NCI-H460 (cell line): ENCODE data around the gene ANO1. TPM values are rescaled to one million over a fixed set of nuclear protein-coding genes. Genes with fewer than 3 reads are reported as not detected.

Experiments
- DNase-seq: peaks from one replicate; pipeline ENCODE4 v3.0.0-alpha.2; 2016; ENCODE audit warnings: low read depth; ENCODE audit errors: extremely low read depth
- total RNA-seq: library from RNA; depleted of rRNA; stranded (reverse); fragments of >200 nt; shearing (Covaris generic); gene quantifications from 2 replicates; pipeline ENCODE4 v1.2.3, GENCODE V29; 2014

Gene ANO1
- total RNA-seq, 1 experiment from 2014 or later = 2.7 TPM

DNA sequence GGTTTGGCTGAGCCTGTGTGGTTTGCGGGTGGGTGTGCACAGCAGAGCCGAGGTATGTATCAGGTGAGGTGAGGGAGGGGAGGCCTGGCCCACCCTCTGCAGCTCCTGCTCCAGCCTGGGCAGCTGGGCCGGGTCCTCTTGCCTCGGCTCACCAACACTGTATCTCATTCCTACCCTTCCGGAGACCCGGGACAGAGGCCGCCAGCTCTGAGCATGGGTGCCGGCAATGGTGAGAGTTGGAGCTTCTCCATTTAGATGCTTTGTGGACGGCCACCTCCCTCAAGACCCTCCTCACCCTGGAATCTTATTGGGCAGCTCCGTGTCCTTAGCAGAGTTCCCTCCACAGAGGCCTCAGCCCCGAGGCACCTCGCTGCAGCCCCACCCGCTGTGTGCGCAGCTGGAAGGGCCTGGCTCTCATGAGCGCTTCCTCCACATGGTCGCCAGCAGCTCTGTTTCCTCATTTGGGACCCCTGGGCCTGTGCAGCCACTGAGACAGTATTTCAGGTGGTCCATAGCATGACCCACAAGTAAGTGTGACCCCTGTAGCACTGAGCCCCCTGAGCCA, 55.7 kb downstream of the ANO1 start:
- no peak for DNase-seq

- no peak for DNase-seq
These were observed 56.4 kb downstream of the ANO1 start for GRCh38 chr11:70134490-70134889.

DNA sequence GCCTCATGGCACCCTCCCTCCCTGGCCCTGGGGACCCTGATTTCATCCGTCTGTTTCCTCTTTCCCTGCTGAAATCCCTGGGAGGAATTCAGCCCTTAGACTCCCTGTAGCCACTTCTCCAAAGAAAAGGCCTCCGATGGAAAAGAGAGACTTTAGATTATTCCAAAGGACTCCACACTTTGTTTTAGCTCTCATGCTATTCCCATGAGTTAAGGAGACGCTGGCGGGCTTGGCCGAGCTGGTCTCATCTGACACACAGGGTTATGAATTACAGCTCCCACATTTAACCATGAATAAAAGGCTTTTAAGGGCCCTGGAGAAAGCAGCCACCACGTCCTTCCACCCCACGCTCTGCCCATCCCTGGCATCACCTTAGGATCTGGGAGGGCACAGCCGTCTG, 57.0 kb downstream of the ANO1 start:
- no peak for DNase-seq

DNA sequence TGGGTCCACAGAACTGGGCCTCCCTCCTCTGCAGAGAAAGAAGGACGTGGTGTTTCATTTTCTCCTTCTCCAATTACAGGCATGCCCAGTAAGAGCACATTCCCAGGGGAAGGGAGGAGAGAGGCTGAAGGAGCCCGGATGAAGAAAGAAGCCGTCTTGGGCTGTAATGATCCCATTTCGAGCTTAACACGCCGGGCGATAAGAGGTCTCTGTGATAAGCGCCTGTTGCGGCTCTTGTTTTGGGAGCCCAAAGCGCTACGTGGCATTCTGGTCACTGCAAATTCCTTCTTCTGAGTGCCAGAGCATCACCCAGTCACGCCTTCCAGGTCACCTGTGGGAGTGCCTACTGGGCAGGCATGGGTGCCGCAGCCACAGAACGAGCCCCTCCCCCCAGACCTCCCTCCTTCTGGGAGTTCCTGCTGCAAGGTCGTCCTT, 57.5 kb downstream of the ANO1 start:
- no peak for DNase-seq

- DNase-seq = no peak
These were observed 59.3 kb downstream of the ANO1 start for GRCh38 chr11:70137383-70137782.

DNA sequence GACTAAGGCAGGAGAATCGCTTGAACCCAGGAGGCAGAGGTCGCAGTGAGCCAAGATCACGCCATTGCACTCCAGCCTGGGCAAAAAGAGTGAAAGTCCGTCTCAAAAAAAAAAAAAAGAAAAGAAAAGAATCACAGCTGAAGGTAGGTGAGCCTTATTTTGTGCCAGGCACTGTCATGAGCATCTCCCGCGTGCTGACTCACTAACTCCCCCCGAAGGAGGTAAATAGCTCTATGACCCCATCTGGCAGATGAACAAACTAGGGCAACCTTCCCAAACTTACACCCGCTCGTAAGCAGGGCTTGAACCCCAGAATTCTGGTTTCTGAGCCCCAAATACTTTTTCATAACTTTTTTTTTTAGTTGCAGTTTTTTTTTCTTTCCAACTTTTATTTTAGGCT, 60.3 kb downstream of the ANO1 start:
- no peak for DNase-seq

- DNase-seq = no peak
These were observed 61.8 kb downstream of the ANO1 start for GRCh38 chr11:70139785-70140410.

- no peak for DNase-seq
These were observed 62.8 kb downstream of the ANO1 start for GRCh38 chr11:70140711-70141485.

DNA sequence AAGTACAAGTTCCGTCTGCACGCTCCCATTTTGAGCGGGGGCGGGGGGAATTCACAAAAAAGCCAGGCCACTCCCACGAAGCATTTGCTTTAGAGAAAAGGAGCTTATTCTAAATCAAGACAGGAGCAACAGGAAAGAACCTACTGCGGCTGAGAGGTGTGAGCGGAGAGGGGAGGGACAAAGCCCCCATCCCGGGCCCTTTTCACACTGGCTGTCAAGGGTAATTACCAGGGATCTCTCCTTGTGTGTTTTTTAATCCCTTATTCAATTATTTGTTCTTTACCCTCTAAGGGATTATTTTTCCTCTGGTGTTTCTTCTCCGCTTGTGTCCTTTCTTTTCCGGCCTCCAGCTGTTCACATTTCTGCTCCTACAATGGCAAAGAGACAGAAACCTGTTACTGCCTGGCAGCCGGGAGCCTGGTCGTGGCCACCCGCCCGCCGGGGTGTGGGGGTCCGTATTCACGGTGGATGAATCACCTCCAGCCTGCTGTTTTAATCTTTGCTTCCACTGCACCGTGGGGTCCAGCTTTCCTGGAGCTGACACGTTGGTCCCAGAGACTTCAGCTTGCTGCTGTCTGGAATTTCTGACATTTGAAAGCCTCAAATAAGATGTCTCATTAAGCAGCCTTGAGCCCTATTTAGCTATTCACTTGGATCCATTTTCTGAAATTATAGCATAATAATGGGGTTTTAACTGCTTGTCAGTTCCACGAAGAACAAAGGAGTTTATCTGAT, 63.5 kb downstream of the ANO1 start:
- DNase-seq = no peak

DNA sequence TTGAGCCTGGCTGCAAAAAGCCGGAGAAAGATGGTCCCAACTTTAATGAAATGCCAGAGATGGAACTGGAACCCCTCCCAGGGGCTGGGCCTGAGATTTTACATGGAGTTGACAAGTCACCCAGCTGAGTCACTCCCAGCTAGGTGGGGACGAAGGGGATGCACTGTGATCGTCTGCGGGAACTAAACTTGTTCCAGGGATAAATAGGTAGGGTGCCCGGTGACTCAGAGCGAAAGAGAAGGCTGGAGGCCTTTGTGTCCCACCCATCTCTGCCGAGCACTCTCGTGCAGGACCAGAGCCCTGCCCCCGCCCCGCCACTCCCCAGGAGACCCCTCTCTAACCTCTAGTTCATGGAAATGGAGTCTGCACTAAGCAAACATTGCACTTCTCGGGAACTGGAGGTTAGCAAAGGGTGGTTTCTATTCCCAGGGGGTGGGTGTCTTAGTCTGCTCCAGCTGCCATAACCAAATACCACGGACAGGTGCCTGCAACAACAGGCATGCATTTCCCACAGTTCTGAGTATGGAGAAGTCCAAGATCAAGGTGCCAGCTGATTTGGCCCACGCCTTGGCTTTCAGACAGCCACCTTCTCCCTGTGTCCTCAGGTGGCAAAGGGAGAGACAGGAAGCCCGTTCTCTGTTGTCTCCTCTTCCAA, 64.2 kb downstream of the ANO1 start:
- DNase-seq = no peak

DNA sequence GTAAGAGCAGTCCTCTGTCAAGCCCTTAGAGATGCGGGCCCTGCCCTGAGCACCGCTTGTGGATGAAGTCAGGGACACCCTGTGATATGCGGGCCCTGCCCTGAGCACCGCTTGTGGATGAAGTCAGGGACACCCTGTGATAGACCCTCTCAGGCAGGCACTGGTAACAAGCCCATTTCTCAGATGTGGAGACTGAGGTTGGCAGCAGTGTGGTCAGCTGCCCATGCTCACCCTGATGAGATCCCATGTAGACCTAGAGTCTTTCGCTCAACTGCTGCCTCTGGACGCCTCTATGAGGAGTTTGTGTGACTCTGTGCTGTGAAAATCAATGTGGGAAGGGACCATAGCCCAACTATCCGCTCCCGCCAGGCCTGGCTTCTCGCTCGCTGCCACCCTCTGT, 66.1 kb downstream of the ANO1 start:
- DNase-seq = no peak

DNA sequence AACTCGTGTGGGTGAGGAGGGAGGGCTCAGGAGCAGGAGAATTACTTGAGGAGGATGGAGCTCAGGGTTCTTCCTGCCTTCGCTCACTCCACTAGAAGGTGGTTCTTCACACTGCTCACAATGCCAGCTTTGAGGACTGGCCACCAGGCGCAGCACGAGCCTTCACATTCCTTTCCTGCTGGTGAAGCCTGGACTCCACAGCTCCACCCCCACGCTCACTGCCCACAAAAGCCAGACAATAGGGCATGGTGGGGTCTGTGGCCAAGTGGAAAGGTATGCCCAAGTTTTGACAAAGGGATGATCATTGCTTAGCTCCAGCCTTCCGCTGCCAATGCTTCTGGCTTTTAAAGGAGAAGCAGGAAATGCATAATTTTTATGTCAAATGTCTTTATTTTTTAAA, 67.0 kb downstream of the ANO1 start:
- DNase-seq = no peak

DNA sequence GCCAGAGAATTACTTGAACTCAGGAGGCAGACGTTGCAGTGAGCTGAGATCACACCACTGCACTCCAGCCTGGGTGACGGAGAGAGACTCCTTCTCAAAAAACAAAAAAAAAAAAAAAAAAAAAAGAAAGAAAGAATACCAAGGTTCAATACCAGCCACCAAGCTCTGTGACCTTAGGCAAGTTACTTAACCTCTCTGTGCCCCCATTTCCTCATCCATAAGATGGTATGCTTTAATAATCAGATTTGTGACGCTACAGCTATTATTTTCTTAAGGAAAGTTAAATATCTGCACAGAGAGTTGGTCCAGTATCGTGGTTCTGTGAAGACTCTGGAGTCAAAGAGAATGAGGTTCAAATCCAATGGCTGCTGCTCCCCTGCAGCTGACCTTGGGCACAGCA, 67.7 kb downstream of the ANO1 start:
- no peak for DNase-seq

DNA sequence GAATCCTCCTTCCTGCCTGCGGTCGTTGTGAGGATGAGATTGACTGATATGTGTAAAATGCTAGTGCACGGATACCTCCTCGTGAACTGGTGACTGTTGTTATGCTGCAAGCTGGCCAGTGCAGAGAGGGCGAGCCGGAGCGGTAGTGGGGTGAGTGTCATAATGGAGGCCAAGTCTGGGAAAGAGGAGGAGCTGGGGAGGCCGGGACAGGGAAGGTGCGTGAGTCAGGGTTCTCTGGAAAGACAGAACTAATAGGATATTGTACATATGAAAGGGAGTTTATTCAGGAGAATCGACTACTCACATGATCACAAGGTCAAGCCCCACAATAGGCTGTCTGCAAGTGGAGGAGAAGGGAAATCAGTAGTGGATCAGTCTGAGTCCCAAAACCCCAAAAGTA, 68.2 kb downstream of the ANO1 start:
- DNase-seq = no peak

- no peak for DNase-seq
These were observed 68.9 kb downstream of the ANO1 start for GRCh38 chr11:70146895-70147520.

DNA sequence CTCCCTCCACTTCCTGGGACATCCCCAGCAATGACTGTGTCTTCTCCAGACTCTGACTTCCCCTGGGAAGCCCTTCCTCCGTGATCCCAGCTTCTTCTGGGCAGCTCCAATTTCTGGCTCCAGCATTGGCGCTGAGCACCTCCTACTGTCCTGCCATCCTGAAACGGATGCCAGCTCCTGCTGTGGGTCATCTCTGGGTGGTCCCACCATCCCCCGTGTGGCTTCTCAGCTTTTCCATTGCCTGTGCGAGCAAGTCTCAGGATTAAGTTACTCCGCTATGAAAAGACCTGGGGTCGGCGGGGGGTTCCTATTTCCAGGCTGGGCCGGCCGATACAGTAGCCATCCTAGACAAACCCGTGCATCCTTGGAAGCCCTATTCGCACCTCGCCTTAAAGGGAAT, 69.6 kb downstream of the ANO1 start:
- no peak for DNase-seq

- DNase-seq = no peak
These were observed 73.6 kb downstream of the ANO1 start for GRCh38 chr11:70151671-70152070.

DNA sequence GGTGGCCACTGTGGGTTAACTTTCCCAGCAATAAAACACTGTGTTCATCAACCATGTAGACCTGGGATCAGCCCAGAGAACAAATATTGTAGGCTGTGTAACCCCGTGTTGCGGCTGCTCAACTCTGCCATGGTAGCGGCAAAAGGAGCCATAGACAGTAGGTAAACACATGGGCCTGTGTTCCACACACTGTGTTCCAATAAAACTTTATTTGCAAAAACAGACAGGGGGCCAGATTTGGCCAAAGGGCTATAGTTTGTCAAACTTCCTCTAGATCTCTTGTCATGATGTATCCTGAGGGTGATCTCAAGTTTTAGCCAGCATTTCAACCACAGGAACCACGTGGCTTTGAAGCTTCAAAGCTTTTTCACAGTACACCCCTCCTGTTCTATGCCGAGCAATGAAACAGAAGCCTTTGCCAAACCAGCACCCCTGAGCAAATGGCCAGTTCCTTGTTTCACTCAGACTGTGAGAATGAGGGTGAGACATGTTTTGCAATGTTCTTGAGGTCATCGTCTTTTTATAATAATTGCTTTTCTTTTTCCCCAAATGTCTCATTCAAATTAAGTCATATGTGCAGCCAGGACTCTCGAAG, 75.1 kb downstream of the ANO1 start:
- no peak for DNase-seq

- DNase-seq = no peak
These were observed 77.3 kb downstream of the ANO1 start for GRCh38 chr11:70155386-70155785.
